MV-4-11 (cell line): ENCODE results near the gene ZNF45.
"Not testable (repeated sequence)": the region's sequence is repeated elsewhere in the genome, so short reads cannot be mapped to it uniquely, and the experiment has no call there.

Source experiments
- DNase-seq: peaks from one replicate; lab custom pipeline; 2025; lab: John Stamatoyannopoulos, UW

Gene ZNF45

GRCh38 chr19:43934985-43935708 lies at the start of gene ZNF45:
TSS of gene ZNF45 (minus strand) at chr19:43935282. CDS start at chr19:43922185, 13,097 bp downstream.
- DNase-seq: peak; percentile 92

DNA sequence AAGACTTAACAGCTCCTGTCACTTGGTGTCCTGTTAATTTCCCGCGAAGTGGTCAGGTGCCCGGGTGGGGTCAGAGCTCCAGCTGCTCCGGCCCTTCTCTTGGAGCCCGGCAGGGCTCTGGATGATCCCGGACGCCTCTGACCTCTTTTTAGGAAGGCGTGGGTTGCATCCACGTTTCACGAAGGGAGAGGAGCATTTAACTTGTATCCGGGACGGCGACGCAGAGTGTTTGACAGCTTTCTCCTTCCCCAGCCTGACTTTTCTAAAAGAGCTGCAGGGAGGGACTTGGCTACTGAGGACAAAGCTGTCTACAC lies 49.6 kb upstream of the ZNF45 start:
- no peak for DNase-seq

DNA sequence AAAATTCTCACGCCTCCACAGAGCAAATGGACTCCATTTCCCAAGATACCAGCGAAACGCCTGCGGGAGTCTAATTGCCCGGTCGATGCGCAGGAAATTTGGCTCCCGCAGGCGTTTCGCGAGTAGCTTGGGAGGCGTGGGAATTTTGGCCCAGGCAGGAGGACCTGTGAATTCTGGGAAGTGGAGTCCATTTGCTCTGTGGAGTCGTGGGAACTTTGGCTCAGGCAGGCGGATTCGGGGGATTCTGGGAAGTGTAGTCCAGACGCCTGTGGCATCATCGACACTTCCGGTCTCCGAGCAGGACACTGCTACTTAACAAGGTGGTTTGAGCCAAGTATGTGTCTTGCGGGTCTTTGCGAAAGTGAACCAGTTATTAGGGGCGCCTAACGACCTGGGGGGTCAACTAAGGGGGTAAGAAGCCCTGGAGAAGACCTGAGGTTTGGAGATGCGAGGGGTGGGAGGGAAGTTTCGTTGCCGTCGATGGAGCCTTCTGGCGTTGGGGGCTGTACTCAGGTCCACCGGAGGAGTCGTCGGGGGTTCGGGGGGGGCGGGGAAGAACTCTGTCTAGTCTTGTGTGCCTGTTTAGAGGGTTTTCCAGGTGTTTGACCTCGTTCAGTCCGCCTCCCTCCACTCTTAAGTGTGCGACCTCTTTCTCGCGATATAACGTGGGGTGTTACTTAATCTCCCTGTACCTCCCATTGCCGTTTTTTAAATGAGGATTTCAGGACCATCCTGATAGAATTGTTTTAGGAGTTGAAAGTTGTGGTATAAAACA lies 49.0 kb upstream of the ZNF45 start, which contains the start of gene ZNF155:
TSS of gene ZNF155 (plus strand) at position 277 of the 775 bp plus-strand sequence. CDS start 4,356 bp downstream, outside the sequence.
- peak; percentile 96 for DNase-seq

DNA sequence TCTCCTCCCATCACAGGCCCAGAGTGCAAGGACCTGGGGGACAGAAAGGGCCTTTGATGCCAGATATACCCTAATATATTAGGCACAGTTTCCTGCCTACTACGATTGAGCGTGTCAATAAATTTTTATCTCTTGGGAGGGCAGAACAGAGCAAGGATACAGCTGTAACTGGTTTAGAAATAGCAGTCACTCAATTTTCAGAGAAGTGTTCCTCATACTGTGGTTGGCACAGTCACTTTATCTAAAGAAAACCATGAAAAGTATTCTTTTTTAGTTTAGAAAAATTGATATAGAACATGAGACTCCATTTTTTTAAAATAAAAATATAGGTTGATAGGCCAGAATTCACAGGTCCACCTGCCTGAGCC lies 48.4 kb upstream of the ZNF45 start:
- DNase-seq: no peak

GRCh38 chr19:43976732-43977131 lies 41.6 kb upstream of the ZNF45 start:
- no peak for DNase-seq

- no peak for DNase-seq
These were observed 31.1 kb upstream of the ZNF45 start for GRCh38 chr19:43966079-43966694.

GRCh38 chr19:43960411-43960810 lies 25.3 kb upstream of the ZNF45 start:
- DNase-seq: no peak

DNA sequence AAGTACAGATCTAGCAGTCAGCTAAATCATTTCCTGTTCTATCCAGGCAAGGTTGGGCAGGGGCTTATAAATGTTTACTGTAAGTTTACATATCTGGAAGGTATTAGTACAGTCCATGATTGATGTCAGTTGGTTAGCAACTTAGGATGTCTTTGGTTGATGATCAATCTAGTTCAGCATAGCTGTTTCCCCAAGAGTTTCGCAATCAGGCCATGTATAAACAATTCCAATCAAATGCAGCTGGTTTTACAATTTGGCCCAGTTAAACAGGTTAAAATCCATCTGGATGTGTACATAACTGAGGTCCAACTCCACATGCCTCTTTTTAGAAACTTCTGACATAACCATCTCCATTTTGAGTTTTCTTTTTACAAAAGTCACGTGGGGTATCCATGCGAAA lies 22.8 kb upstream of the ZNF45 start:
- peak; percentile 13 for DNase-seq

- peak; percentile 95 for DNase-seq
These were observed 21.7 kb upstream of the ZNF45 start for GRCh38 chr19:43956827-43957226.

DNA sequence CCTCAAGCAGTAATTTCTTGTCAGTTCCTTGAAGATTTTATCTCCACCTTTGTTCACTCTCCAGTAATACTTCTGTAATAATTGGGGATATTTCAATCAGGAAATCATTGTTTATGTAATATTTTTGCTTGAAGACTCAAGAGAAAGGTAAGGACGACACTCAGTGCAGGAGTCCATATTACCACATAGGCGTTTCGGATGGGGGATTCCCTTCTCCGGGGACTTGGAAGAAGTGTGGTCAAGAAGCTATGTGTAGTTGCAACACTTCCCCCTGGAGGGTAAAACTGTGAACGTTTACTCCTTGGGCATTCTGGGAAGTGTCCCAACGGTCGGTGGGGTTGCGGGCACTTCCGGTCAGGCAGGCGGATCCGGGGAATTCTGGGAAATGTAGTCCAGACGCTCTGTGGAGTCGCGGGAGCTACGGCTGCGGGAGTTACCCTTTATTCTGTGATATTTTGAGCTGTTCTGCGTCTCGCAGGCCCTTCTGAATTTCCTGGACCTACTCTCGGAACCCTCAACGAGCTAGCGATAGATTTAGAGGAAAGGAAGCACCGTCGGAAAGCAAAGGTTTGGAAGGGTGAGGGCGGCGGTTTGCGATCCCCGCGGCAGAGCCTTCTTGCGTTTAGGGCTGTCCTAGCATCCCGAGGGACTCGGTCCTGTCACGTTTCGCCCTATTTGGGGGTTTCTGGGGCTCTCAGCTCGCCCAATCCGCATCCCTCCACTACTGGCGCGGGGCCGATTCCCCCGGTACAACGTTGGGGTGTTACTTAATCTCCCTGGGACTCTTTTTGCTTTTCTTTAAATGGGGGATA lies 16.0 kb upstream of the ZNF45 start, which contains the start of gene ZNF221:
TSS of gene ZNF221 (plus strand) at position 395 of the 812 bp plus-strand sequence. CDS start 11,499 bp downstream, outside the sequence.
- DNase-seq: peak; percentile 100

- DNase-seq: not testable (repeated sequence)
These were observed 14.7 kb upstream of the ZNF45 start for GRCh38 chr19:43949803-43950202.

DNA sequence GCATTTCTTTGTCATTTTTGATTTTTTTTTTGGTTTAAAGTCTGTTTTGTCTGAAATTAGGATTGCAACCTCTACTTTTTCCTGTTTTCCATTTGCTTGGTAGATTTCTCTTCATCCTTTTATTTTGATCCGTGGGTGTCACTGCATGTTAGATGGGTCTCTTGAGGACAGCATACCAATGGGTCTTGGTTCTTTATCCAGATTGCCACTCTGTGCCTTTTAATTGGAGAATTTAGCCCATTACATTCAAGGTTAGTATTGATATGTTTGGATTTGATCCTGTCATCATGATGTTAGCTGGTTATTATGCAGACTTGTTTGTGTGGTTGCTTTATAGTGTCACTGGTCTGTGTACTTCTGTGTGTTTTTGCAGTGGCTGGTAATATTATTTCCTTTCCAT lies 12.3 kb upstream of the ZNF45 start:
- not testable (repeated sequence) for DNase-seq

DNA sequence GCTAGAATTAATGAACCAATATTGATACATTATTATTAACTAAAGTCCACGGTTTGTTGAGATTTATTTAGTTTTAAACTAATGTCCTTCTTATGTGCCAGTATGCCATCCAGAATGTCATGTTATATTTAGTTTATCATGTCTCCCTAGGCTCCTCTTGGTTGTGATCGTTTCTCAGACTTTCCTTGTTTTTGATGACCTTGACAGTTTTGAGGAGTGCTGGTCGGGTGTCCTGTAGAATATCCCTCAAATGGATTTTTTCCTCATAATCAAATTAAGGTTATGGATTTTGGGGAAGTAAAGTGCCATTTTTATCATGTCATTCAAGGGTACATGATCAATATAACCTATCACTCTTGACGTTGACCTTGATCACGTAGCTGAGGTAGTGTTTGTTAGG lies 6.1 kb upstream of the ZNF45 start:
- DNase-seq: no peak

DNA sequence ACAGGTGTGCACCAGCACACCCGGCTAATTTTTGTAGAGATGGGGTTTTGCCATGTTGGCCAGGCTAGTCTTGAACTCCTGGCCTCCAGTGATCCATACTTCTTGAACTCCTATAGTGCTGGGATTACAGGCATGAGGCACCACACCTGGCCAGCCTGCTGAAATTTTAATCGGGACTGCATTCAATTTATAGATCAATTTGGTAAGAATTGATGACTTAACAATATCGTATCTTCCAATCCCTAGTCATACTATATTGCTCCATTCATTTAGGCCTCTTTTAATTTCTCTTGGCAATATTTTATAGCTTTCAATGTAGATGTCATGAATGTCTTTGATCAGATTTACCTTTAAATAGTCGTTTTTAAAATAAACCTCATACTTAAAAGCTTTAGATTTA lies 5.6 kb upstream of the ZNF45 start:
- DNase-seq: no peak

DNA sequence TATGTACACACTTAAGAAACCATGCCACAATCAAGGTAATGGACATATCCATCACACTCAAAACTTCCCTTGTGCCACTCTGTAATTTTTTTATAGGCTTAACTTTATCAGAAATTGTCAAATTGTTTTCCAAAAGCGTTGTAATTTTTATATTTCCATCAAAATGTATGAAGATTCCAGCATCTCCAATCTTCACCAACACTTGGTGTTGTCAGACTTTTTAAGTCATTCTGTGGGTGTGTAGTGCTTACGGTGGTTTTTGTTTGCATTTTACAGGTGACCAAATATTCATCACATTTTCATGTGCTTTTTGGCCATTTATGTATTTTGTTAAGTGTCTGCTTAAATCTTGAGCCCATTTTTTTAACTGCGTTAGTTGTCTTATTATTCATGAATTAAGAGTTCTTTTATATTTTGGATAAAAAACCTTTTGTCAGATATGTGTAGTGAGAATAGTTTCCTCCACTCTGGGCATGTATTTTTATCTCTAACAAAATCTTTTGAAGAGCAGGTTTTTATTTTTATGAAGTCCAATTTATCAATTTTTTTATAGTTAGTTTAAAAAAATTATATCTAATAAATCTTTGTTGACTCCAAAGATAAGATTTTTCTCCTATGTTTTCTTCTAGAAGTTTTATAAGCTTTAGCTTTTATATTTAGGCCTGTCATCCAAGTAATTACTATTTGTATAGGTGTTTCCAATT lies 4.6 kb upstream of the ZNF45 start:
- no peak for DNase-seq

DNA sequence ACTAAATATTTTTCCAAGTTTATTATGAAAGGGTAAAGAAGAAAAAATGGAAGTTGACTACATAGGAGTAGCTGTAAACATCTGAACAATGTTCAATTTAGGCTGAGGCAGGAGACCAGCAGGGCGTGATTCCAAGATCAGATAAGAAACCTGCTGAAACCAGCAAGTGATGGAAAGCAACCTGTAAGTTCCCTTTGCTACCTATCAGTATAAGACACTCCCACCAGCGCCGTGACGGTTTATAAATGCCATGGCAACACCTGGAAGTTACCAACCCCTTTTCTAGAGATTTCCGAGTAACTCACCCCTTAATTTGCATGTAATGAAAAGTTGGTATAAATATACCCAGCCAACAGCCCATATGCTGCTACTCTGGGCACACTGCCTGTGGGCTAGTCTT lies 1.1 kb upstream of the ZNF45 start:
- DNase-seq: no peak

GRCh38 chr19:43934055-43934984 lies 762 bp downstream of the ZNF45 start:
- DNase-seq: peak; percentile 73

DNA sequence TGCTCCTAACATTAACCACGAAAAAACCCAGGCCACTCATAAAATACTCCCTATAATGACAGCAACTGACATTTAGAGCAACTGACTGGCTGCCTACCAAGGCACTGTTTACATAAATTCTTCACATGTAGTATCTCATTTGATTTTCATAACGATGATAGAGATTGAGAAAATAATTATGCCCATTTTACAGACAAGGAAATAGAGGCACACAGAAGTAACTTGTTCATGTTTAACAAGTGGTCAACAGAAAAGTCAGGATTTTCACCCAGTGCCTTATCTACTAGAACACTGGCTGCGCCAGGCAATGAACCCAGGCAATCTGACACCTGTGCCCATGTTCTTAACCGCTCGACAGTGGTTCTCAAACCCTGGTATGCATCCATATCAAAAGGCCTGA lies 6.3 kb downstream of the ZNF45 start:
- DNase-seq: no peak

GRCh38 chr19:43923875-43924274 lies 11.2 kb downstream of the ZNF45 start:
- no peak for DNase-seq

DNA sequence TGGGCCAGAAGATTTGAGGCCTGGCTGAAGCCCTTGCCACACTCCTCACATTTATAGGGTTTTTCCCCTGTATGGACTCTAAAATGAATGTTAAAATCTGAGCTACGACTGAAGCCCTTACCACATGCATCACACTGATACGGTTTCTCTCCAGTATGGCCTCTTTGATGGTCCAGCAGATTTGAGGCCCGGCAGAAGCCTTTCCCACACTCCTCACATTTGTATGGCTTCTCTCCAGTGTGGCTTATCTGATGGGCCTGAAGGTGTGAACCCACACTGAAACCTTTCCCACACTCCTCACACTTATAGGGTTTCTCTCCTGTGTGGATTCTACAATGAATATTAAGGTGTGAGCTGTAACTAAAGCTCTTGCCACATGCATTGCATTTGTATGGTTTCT lies 21.0 kb downstream of the ZNF45 start:
- DNase-seq: no peak
